ENCODE measurements around the gene MEPE. TPM values are rescaled to one million over a fixed set of nuclear protein-coding genes. Genes with fewer than 3 reads are reported as not detected.

MEPE gene
- total and polyA plus RNA-seq, 2 of the 8 experiments (the other 6 are each of a cell fraction or from before 2014, with no cell fraction given) = not detected

GRCh38 chr4:87853108-87853507, 20.3 kb downstream of the MEPE start:
- Histone ChIP-seq H3K79me1 (ENCODE audit: low read depth, low read length) (no peaks in the 10 kb centered on the region), H2BK15ac (ENCODE audit: low read length) (no peak overlapping the region), H3K9me3 (ENCODE audit: insufficient read depth in 2 of 2, low read depth in 1 of 2, low read length in 1 of 2) (no peaks in the 10 kb centered on the region), H2AK5ac (ENCODE audit: low read depth, low read length) (no peak overlapping the region), H3K27ac (ENCODE audit: low read depth, low read length) (no peak overlapping the region), H3K36me3 (ENCODE audit: control insufficient read depth in 2 of 4, insufficient read depth in 4 of 4, low read length in 3 of 4) (no peaks in the 10 kb centered on the region), H4K20me1 (replicated peaks in 1 of 2; ENCODE audit: control insufficient read depth in 1 of 2, insufficient read depth in 2 of 2, low read length in 2 of 2) (no peaks in the 10 kb centered on the region), H4K5ac (ENCODE audit: insufficient read length, low read depth, low read length) (no peak overlapping the region), H2AFZ (ENCODE audit: low read length) (no peak overlapping the region), H3K14ac (ENCODE audit: insufficient read length) (no peak overlapping the region), H4K8ac (ENCODE audit: extremely low read depth, insufficient read depth, low read length) (no peak overlapping the region), H3K23ac (ENCODE audit: insufficient read length) (no peak overlapping the region), H3K4me2 (ENCODE audit: insufficient read depth in 1 of 2, low read depth in 2 of 2, low read length in 2 of 2) (peak overlapping the region in 1 of 2 experiments; percentile 39; a peak in 1 of 4 replicates), H3K4ac (replicated peaks; ENCODE audit: insufficient read length, low read depth, low read length) (no peak overlapping the region), H4K91ac (replicated peaks; ENCODE audit: insufficient read length, low read length) (no peak overlapping the region), H2BK20ac (ENCODE audit: low read length) (no peak overlapping the region), H3K27me3 (replicated peaks in 1 of 4; ENCODE audit: control insufficient read depth in 3 of 4, extremely low read depth in 1 of 4, insufficient read depth in 3 of 4, low read length in 3 of 4) (no peaks in the 10 kb centered on the region), H3K18ac (ENCODE audit: extremely low read depth, low read length) (no peak overlapping the region), H3K4me1 (replicated peaks in 1 of 4; ENCODE audit: control insufficient read depth in 3 of 4, insufficient read depth in 4 of 4, low read length in 3 of 4) (peaks cover 0 to 17% (median 8%) of the 10 kb centered on the region in 4 experiments; a peak in 6 of 7 replicates), H3K9ac (replicated peaks in 1 of 4; ENCODE audit: extremely low read depth in 1 of 4, low read depth in 3 of 4, low read length in 3 of 4) (no peak overlapping the region), H3K23me2 (ENCODE audit: low read depth, low read length) (no peaks in the 10 kb centered on the region), H2BK120ac (replicated peaks; ENCODE audit: low read depth, low read length) (no peak overlapping the region), H3K56ac (replicated peaks; ENCODE audit: insufficient read length, low read depth, low read length) (no peak overlapping the region), H2BK12ac (ENCODE audit: low read depth, low read length) (no peak overlapping the region), H3K4me3 (ENCODE audit: extremely low read depth in 1 of 4, insufficient read depth in 2 of 4, low read depth in 3 of 4, low read length in 4 of 4) (peak overlapping the region in 1 of 4 experiments; percentile 16; a peak in 1 of 8 replicates), H3K79me2 (ENCODE audit: control insufficient read depth in 1 of 2, insufficient read depth in 2 of 2, low read length in 2 of 2) (peaks cover 0 to 11% of the 10 kb centered on the region in 2 experiments; a peak in 2 of 4 replicates), H2BK5ac (ENCODE audit: low read depth, low read length) (no peak overlapping the region)
- ChIA-PET CTCF (ENCODE audit: partially characterized antibody) (interaction anchor here (0.6 to 4.3 kb wide), 36 partner anchors 9 to 593 kb away, joined by 3 to 28 read pairs (median 4); partner anchors contain the start of gene SPP1), POLR2A (ENCODE audit: partially characterized antibody) (interaction anchor here (0.8 to 19.5 kb wide), 5 partner anchors 10 to 121 kb away, joined by 3 to 369 read pairs (median 9); no protein-coding TSS in a partner anchor)
- FAIRE-seq (peak; percentile 87), DNase-seq (ENCODE audit: low read depth in 1 of 2, low spot score in 2 of 2) (no peak)
- 14% methylated on average over 3 of the region's 3 CpGs; no CpG with 5 or more reads in 1 of the 2 experiments for WGBS, 2 experiments (ENCODE audit: extremely low coverage in 1 of 2, insufficient coverage in 1 of 2, insufficient read length in 1 of 2, insufficient replicate concordance in 2 of 2, low coverage in 1 of 2, low lambda C conversion rate in 2 of 2, missing lambda C conversion rate in 1 of 2)
- TF ChIP-seq, protein P1, sequence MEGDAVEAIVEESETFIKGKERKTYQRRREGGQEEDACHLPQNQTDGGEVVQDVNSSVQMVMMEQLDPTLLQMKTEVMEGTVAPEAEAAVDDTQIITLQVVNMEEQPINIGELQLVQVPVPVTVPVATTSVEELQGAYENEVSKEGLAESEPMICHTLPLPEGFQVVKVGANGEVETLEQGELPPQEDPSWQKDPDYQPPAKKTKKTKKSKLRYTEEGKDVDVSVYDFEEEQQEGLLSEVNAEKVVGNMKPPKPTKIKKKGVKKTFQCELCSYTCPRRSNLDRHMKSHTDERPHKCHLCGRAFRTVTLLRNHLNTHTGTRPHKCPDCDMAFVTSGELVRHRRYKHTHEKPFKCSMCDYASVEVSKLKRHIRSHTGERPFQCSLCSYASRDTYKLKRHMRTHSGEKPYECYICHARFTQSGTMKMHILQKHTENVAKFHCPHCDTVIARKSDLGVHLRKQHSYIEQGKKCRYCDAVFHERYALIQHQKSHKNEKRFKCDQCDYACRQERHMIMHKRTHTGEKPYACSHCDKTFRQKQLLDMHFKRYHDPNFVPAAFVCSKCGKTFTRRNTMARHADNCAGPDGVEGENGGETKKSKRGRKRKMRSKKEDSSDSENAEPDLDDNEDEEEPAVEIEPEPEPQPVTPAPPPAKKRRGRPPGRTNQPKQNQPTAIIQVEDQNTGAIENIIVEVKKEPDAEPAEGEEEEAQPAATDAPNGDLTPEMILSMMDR (IDR thresholded peaks at IDR 0.05; ENCODE audit: control extremely low read depth in 1 of 3, insufficient read depth in 1 of 3, low read depth in 1 of 3, low read length in 3 of 3) = peak in 2 of 3 experiments; percentile 49 to 51; a peak in 2 of 4 replicates
